Type B pancreatic cell (in vitro differentiated cells): ENCODE measurements around the gene PDE4B. TPM values are rescaled to one million over a fixed set of nuclear protein-coding genes. Genes with fewer than 3 reads are reported as not detected.

ENCODE experiments used
- DNase-seq: peaks from one replicate; pipeline ENCODE4 v3.0.0; 2021; ENCODE audit warnings: mixed read lengths; ENCODE audit not compliant: unreplicated experiment; ENCODE audit errors: extremely low spot score
- H3K27ac Mint-ChIP-seq: 2 replicates; pipeline ENCODE4 v1.8.0; 2021; ENCODE audit warnings: mild to moderate bottlenecking, mixed read lengths
- H3K27me3 Mint-ChIP-seq: 2 replicates; pipeline ENCODE4 v1.8.0; 2021; ENCODE audit warnings: mixed read lengths
- H3K36me3 Mint-ChIP-seq: 2 replicates; pipeline ENCODE4 v1.8.0; 2021; ENCODE audit warnings: mixed read lengths
- H3K4me1 Mint-ChIP-seq: one replicate; pipeline ENCODE4 v1.8.0; 2021; ENCODE audit warnings: mixed read lengths; ENCODE audit not compliant: unreplicated experiment
- H3K4me3 Mint-ChIP-seq: 2 replicates; pipeline ENCODE4 v1.8.0; 2021; ENCODE audit warnings: mild to moderate bottlenecking, mixed read lengths
- H3K9me3 Mint-ChIP-seq: 2 replicates; pipeline ENCODE4 v1.8.0; 2021; ENCODE audit warnings: mixed read lengths
- CTCF ChIP-seq: fragments of 200-600 bp; sonication (generic); conservative IDR thresholded peaks from 2 replicates; pipeline ENCODE4 v1.5.0; 2021; ENCODE audit warnings: antibody characterized with exemption, mild to moderate bottlenecking
- total RNA-seq: library from RNA; stranded (reverse); gene quantifications from 2 replicates; pipeline ENCODE4 v1.2.1, GENCODE V29; 2021; ENCODE audit warnings: low replicate concordance

The PDE4B gene
- total RNA-seq, 1 donor from 2014 or later: 4.7 TPM

- H3K27ac Mint-ChIP-seq: no peak overlapping the region
- no peaks in the 10 kb centered on the region for H3K4me1 Mint-ChIP-seq
- no peak for TF ChIP-seq CTCF
- H3K4me3 Mint-ChIP-seq: no peak overlapping the region
- peaks cover 4% of the 10 kb centered on the region for H3K9me3 Mint-ChIP-seq
- peaks cover 3% of the 10 kb centered on the region for H3K27me3 Mint-ChIP-seq
- no peaks in the 10 kb centered on the region for H3K36me3 Mint-ChIP-seq
- no peak for DNase-seq
Observed at GRCh38 chr1:65971547-65971946, 178.9 kb downstream of the PDE4B start.

GRCh38 chr1:65975708-65976107 lies 183.0 kb downstream of the PDE4B start:
- H3K4me3 Mint-ChIP-seq: no peak overlapping the region
- no peak for TF ChIP-seq CTCF
- H3K27me3 Mint-ChIP-seq: peaks cover 1% of the 10 kb centered on the region
- H3K36me3 Mint-ChIP-seq: no peaks in the 10 kb centered on the region
- no peak overlapping the region for H3K27ac Mint-ChIP-seq
- no peak for DNase-seq
- H3K9me3 Mint-ChIP-seq: peaks cover 7% of the 10 kb centered on the region
- H3K4me1 Mint-ChIP-seq: peaks cover 16% of the 10 kb centered on the region

- Mint-ChIP-seq H3K36me3 (no peaks in the 10 kb centered on the region), H3K4me1 (peaks cover 16% of the 10 kb centered on the region), H3K9me3 (peaks cover 7% of the 10 kb centered on the region), H3K27ac (peak overlapping the region; percentile 32), H3K4me3 (peak overlapping the region; percentile 39), H3K27me3 (no peaks in the 10 kb centered on the region)
- no peak for TF ChIP-seq CTCF
- DNase-seq: no peak
Observed at GRCh38 chr1:65979136-65980044, 186.7 kb downstream of the PDE4B start.

- no peak overlapping the region for H3K27ac Mint-ChIP-seq
Observed at GRCh38 chr1:65980237-65980636, 187.5 kb downstream of the PDE4B start.

GRCh38 chr1:65983500-65983899 lies 190.8 kb downstream of the PDE4B start:
- no peaks in the 10 kb centered on the region for H3K27me3 Mint-ChIP-seq
- peaks cover 12% of the 10 kb centered on the region for H3K4me1 Mint-ChIP-seq
- no peak for DNase-seq

More at GRCh38 chr1:65980237-65980636, 187.5 kb downstream of the PDE4B start:
- H3K4me1 Mint-ChIP-seq: peaks cover 16% of the 10 kb centered on the region
- no peak for TF ChIP-seq CTCF
- H3K27me3 Mint-ChIP-seq: no peaks in the 10 kb centered on the region
- no peaks in the 10 kb centered on the region for H3K36me3 Mint-ChIP-seq
- peaks cover 7% of the 10 kb centered on the region for H3K9me3 Mint-ChIP-seq
- H3K4me3 Mint-ChIP-seq: no peak overlapping the region
- DNase-seq: no peak

More at GRCh38 chr1:65983500-65983899, 190.8 kb downstream of the PDE4B start:
- Mint-ChIP-seq H3K4me3 (no peak overlapping the region), H3K9me3 (no peaks in the 10 kb centered on the region), H3K36me3 (no peaks in the 10 kb centered on the region), H3K27ac (no peak overlapping the region)
- no peak for TF ChIP-seq CTCF
